IMR-90 (cell line): ENCODE results near the gene SH3RF3. TPM values are rescaled to one million over a fixed set of nuclear protein-coding genes. Genes with fewer than 3 reads are reported as not detected.

ENCODE experiments used
- ATAC-seq: fragments of 200-7000 bp; cut with Tn5 transposase; 2 replicates; pipeline ENCODE4 v1.9.1; 2020; ENCODE audit warnings: low read depth, mild to moderate bottlenecking, moderate library complexity
- BruUV-seq: library from RNA; stranded (reverse); fragments of 400-500 nt; replicated peaks from 2 replicates; lab custom pipeline; 2021; lab: Mats Ljungman, UMichigan
- CTCF ChIA-PET: fragments of 300-600 bp; formaldehyde crosslinking; extraction: SDS; loops from one replicate; lab custom pipeline; 2021; ENCODE audit warnings: antibody characterized with exemption; lab: Yijun Ruan, JAX
- POLR2A ChIA-PET: fragments of 300-600 bp; sonication (Branson Sonifier 250); formaldehyde crosslinking; loops from one replicate; lab custom pipeline; 2022; ENCODE audit warnings: antibody characterized with exemption; ENCODE audit not compliant: unreplicated experiment; lab: Charles Lee
- DNase-seq: peaks from one replicate; pipeline ENCODE4 v3.0.0; 2013
- H2AFZ ChIP-seq: replicated peaks from 2 replicates; pipeline ENCODE3; 2013; ENCODE audit warnings: low read length, mild to moderate bottlenecking; ENCODE audit not compliant: poor library complexity
- H2AK5ac ChIP-seq: 2 replicates; pipeline ENCODE4 v1.6.1; 2013; ENCODE audit warnings: low read depth, low read length, inconsistent platforms
- H2AK9ac ChIP-seq: replicated peaks from 2 replicates; pipeline ENCODE3; 2013; ENCODE audit warnings: mild to moderate bottlenecking, low read depth, low read length, moderate library complexity; ENCODE audit not compliant: poor library complexity
- H2BK120ac ChIP-seq: 2 replicates; pipeline ENCODE4 v1.6.1; 2013; ENCODE audit warnings: low read depth, low read length, inconsistent platforms
- H2BK15ac ChIP-seq: 3 replicates; pipeline ENCODE4 v1.6.1; 2013; ENCODE audit warnings: low read depth, low read length, inconsistent platforms
- H2BK20ac ChIP-seq: 2 replicates; pipeline ENCODE4 v1.6.1; 2013; ENCODE audit warnings: low read depth, mild to moderate bottlenecking, inconsistent platforms, low read length, moderate library complexity
- H2BK5ac ChIP-seq: 2 replicates; pipeline ENCODE4 v1.6.1; 2013; ENCODE audit warnings: mild to moderate bottlenecking, low read depth, low read length, inconsistent platforms; ENCODE audit not compliant: poor library complexity, severe bottlenecking
- H3K14ac ChIP-seq: replicated peaks from 2 replicates; pipeline ENCODE4 v1.6.1; 2013; ENCODE audit warnings: low read depth, low read length, inconsistent platforms
- H3K18ac ChIP-seq: 2 replicates; pipeline ENCODE4 v1.6.1; 2013; ENCODE audit warnings: low read depth, low read length, control low read depth
- H3K23ac ChIP-seq: 2 replicates; pipeline ENCODE4 v1.6.1; 2013; ENCODE audit warnings: low read depth, low read length, inconsistent platforms
- H3K27ac ChIP-seq: 2 replicates; pipeline ENCODE4 v1.5.1; 2013; ENCODE audit warnings: mild to moderate bottlenecking, control low read depth, low read length; ENCODE audit not compliant: insufficient read depth
- H3K27me3 ChIP-seq: 2 replicates; pipeline ENCODE4 v1.6.1; 2013; ENCODE audit warnings: low read length; ENCODE audit not compliant: control insufficient read depth, insufficient read depth
- H3K36me3 ChIP-seq: 2 replicates; pipeline ENCODE4 v1.6.1; 2013; ENCODE audit warnings: low read length, mixed read lengths; ENCODE audit not compliant: control insufficient read depth, insufficient read depth
- H3K4ac ChIP-seq: 2 replicates; pipeline ENCODE4 v1.6.1; 2013; ENCODE audit warnings: low read depth, low read length, inconsistent platforms
- H3K4me1 ChIP-seq: 2 replicates; pipeline ENCODE4 v1.6.1; 2013; ENCODE audit warnings: low read length, mixed read lengths; ENCODE audit not compliant: control insufficient read depth, insufficient read depth
- H3K4me2 ChIP-seq: 2 replicates; pipeline ENCODE4 v1.6.1; 2013; ENCODE audit warnings: low read depth, mild to moderate bottlenecking, control low read depth, low read length, moderate library complexity
- H3K4me3 ChIP-seq: 2 replicates; pipeline ENCODE4 v1.5.1; 2013; ENCODE audit warnings: low read depth, mild to moderate bottlenecking, control low read depth, low read length, moderate library complexity; ENCODE audit not compliant: insufficient read depth
- H3K56ac ChIP-seq: 2 replicates; pipeline ENCODE4 v1.6.1; 2013; ENCODE audit warnings: low read length, inconsistent platforms; ENCODE audit not compliant: insufficient read depth; ENCODE audit errors: extremely low read depth
- H3K79me1 ChIP-seq, 2 experiments: 2 replicates each; pipeline ENCODE4 v1.6.1; 2013; ENCODE audit warnings: low read length in 2 of 2, inconsistent platforms in 1 of 2, low read depth in 1 of 2
- H3K9ac ChIP-seq: 2 replicates; pipeline ENCODE4 v1.6.1; 2013; ENCODE audit warnings: low read depth, low read length, control low read depth
- H3K9me1 ChIP-seq: 2 replicates; pipeline ENCODE4 v1.6.1; 2013; ENCODE audit warnings: low read length, inconsistent platforms; ENCODE audit not compliant: insufficient read depth
- H3K9me3 ChIP-seq: 2 replicates; pipeline ENCODE4 v1.6.1; 2013; ENCODE audit warnings: low read length; ENCODE audit not compliant: control insufficient read depth, insufficient read depth
- H4K20me1 ChIP-seq: 2 replicates; pipeline ENCODE4 v1.6.1; 2013; ENCODE audit warnings: low read length, inconsistent platforms; ENCODE audit not compliant: insufficient read depth
- H4K5ac ChIP-seq: 2 replicates; pipeline ENCODE4 v1.6.1; 2013; ENCODE audit warnings: mild to moderate bottlenecking, low read depth, low read length, control low read depth
- H4K8ac ChIP-seq, 2 experiments: 2 replicates each; pipeline ENCODE4 v1.6.1; 2013; ENCODE audit warnings: low read depth in 2 of 2, low read length in 2 of 2, control low read depth in 1 of 2, inconsistent platforms in 1 of 2
- H4K91ac ChIP-seq: 2 replicates; pipeline ENCODE4 v1.6.1; 2013; ENCODE audit warnings: low read depth, low read length, inconsistent platforms; ENCODE audit not compliant: insufficient read depth
- CTCF ChIP-seq: conservative IDR thresholded peaks from 2 replicates; pipeline ENCODE4 v1.5.1; 2012; ENCODE audit warnings: mild to moderate bottlenecking, low read depth, low read length, improper control_type of control experiment
- RAD21 ChIP-seq: IDR thresholded peaks from 2 replicates; pipeline ENCODE4 v1.6.1; 2012; ENCODE audit warnings: low read length, improper control_type of control experiment
- WGBS, 2 experiments: methylation state at CpG; one replicate each; pipeline versions ENCODE4 v1.1.5 to v1.1.7; 2013; ENCODE audit warnings: missing lambda C conversion rate in 2 of 2; ENCODE audit not compliant: insufficient read length in 1 of 2; ENCODE audit errors: extremely low coverage in 2 of 2; 5-methylcytosine and 5-hydroxymethylcytosine counted together
- dilution Hi-C: fragments of 300-500 bp; cut with HindIII; formaldehyde crosslinking; loops from one replicate; pipeline ENCODE4 v1.14.3; 2018; ENCODE audit warnings: low sequenced_read_pairs; ENCODE audit not compliant: unreplicated experiment
- in situ Hi-C: fragments of 300-500 bp; cut with MboI; formaldehyde crosslinking; loops from 3 replicates; pipeline ENCODE4 v1.14.3; 2019; ENCODE audit warnings: low sequenced_read_pairs, inconsistent platforms, mixed read lengths
- intact Hi-C: fragments of 100-400 bp; cut with micrococcal nuclease; formaldehyde crosslinking; loops from 2 replicates; pipeline ENCODE4 v1.10.0; 2022
- polyA plus RNA-seq, 3 experiments: library from polyadenylated mRNA; depleted of rRNA; stranded (reverse); fragments of >200 nt; gene quantifications; 2 replicates each; pipeline ENCODE4 v1.2.3, GENCODE V29; 2012; ENCODE audit warnings: low replicate concordance in 1 of 3
- total RNA-seq: library from RNA; depleted of rRNA; stranded (reverse); fragments of >200 nt; gene quantifications from 2 replicates; pipeline ENCODE4 v1.2.3, GENCODE V29; 2012

Gene SH3RF3
- total and polyA plus RNA-seq, 2 of the 4 experiments (the other 2 are of a cell fraction), result 3.4 to 5.3 TPM

GRCh38 chr2:109202486-109202885 is 73.5 kb downstream of the SH3RF3 start:
- ATAC-seq, result no peak
- H3K14ac ChIP-seq, result 0 out of 2 replicates have a peak overlapping the region, but pooled peaks have one; percentile 58
- no peak overlapping the region for H3K27ac ChIP-seq
- in situ Hi-C loops (no loop called here), dilution Hi-C loops (no loop called here), intact Hi-C loops (no loop called here)
- no peaks in the 10 kb centered on the region for H3K36me3 ChIP-seq
- POLR2A ChIA-PET, result no interaction called here
- no TSS peak for BruUV-seq
- peak overlapping the region; percentile 55; the same call in 1 of the 2 replicates for H3K23ac ChIP-seq
- H4K20me1 ChIP-seq, result peaks cover 78% of the 10 kb centered on the region
- H3K4ac ChIP-seq, result no peak overlapping the region
- H3K56ac ChIP-seq, result no peak overlapping the region
- CTCF ChIA-PET, result no interaction called here
- no peak overlapping the region for H4K91ac ChIP-seq
- no peak overlapping the region for H2BK5ac ChIP-seq
- H3K4me2 ChIP-seq, result no peak overlapping the region
- no peak overlapping the region for H2AFZ ChIP-seq
- peak overlapping the region; percentile 27; the same call in 1 of the 2 replicates for H2AK5ac ChIP-seq
- no peak overlapping the region for H2AK9ac ChIP-seq
- no peak overlapping the region for H2BK120ac ChIP-seq
- no peak overlapping the region for H3K4me3 ChIP-seq
- H3K9me1 ChIP-seq, result peaks cover 22% of the 10 kb centered on the region
- no peak overlapping the region for H4K5ac ChIP-seq
- peaks cover 10% of the 10 kb centered on the region for H3K4me1 ChIP-seq
- no peaks in the 10 kb centered on the region for H3K9me3 ChIP-seq
- peaks cover 33 to 87% of the 10 kb centered on the region in 2 experiments for H3K79me1 ChIP-seq
- no peak overlapping the region for H3K18ac ChIP-seq
- H3K27me3 ChIP-seq, result no peaks in the 10 kb centered on the region
- 100% methylated on average over 1 of the region's 9 CpGs; no CpG with 5 or more reads in 1 of the 2 experiments for WGBS, 2 experiments
- TF ChIP-seq RAD21 (no peak), CTCF (no peak)
- no peak overlapping the region for H4K8ac ChIP-seq
- H2BK15ac ChIP-seq, result no peak overlapping the region
- DNase-seq, result no peak
- no peak overlapping the region for H2BK20ac ChIP-seq
- no peak overlapping the region for H3K9ac ChIP-seq
